Heart left ventricle (tissue), 13 donors: Measurements from ENCODE around the gene CDK2.

Experiments
- POLR2A ChIP-seq, 2 donors: fragments of 450-650 bp; IDR thresholded peaks; one replicate each; pipeline ENCODE4 v1.6.1; 2017; ENCODE audit warnings: antibody characterized with exemption in 2 of 2, mild to moderate bottlenecking in 2 of 2, moderate library complexity in 2 of 2
- TF ChIP-seq, protein P1 (sequence below), 12 donors: fragments of 200-600 bp; sonication (generic) in 4 of 12; IDR thresholded peaks; one replicate each; pipeline versions ENCODE4 v1.5.0 to v1.8.0; 2018 to 2022; ENCODE audit warnings: antibody characterized with exemption in 12 of 12, mild to moderate bottlenecking in 5 of 12
- donor health status: ischemic (EF 13 %, LVEDD 7.1; RV severe dilation, severe dysfunction).
- donor health status: DM: no; HTN: yes; CAD: no.
- donor health status: DM: no; HTN: no; CAD: no.
- donor health status: ischemic (EF 25% LVEDD 6.9; RV normal size, moderate dysfunction).
- donor health status: ischemic (EF 25% LVEDD 5.7; RV mildly dilated, moderate dysfunction).
- donor health status: ischemic (EF 35%, LVEDD 5.7; RV mildly dilated, moderate dysfunction).
- donor health status: nonischemic (EF 11% LVEDD 7.7; RV severe dilation, severe dysfunction).
- donor health status: DM: yes; HTN: yes; CAD: no.
- donor health status: PGD.
- donor health status: ischemic (EF 29% LVEDD 5.4; RV normal size, mild dysfunction).
- donor health status: nonischemic (EF 23%, LVEDD 6.1; RV moderate dilation, normal function).

DNA sequence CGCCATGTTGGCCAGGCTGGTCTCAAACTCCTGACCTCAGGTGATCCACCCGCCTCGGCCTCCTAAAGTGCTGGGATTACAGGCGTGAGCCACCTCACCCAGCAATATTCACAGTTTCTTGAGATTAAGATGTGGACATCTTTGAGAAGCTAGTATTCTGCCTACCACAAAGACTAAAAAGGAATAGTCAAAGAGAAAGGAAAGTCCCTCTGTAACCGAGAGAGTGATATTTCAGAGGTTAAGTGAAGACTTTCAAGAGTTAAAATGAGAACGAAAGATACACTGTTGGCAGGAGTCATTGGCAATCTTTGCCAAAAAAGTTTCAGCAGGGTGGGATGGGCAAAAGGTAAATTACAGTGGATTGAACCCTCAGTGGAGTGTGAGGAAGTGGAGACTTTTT lies 20.1 kb upstream of the CDK2 start:
- TF ChIP-seq, protein P1, sequence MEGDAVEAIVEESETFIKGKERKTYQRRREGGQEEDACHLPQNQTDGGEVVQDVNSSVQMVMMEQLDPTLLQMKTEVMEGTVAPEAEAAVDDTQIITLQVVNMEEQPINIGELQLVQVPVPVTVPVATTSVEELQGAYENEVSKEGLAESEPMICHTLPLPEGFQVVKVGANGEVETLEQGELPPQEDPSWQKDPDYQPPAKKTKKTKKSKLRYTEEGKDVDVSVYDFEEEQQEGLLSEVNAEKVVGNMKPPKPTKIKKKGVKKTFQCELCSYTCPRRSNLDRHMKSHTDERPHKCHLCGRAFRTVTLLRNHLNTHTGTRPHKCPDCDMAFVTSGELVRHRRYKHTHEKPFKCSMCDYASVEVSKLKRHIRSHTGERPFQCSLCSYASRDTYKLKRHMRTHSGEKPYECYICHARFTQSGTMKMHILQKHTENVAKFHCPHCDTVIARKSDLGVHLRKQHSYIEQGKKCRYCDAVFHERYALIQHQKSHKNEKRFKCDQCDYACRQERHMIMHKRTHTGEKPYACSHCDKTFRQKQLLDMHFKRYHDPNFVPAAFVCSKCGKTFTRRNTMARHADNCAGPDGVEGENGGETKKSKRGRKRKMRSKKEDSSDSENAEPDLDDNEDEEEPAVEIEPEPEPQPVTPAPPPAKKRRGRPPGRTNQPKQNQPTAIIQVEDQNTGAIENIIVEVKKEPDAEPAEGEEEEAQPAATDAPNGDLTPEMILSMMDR (IDR thresholded peaks at IDR 0.05), result no peak
- no peak for TF ChIP-seq POLR2A (IDR thresholded peaks at IDR 0.05)
